SK-N-SH treated with all-trans-retinoic acid at 6 μM for 48 hours (cell line): ENCODE measurements around the gene SYNE2.
A peak's percentile ranks its signal among the peaks of the same experiment; 100 is the strongest.

Source experiments
- ATAC-seq: fragments of 200-7000 bp; cut with Tn5 transposase; 3 replicates; pipeline ENCODE4 v1.9.1; 2020; ENCODE audit warnings: mild to moderate bottlenecking, moderate library complexity
- ARNTL ChIP-seq: fragments of 450-650 bp; formaldehyde crosslinking; IDR thresholded peaks from 2 replicates; pipeline ENCODE4 v1.5.0; 2020; ENCODE audit warnings: low read depth, mild to moderate bottlenecking, moderate library complexity, borderline replicate concordance
- BACH2 ChIP-seq: fragments of 250-450 bp; sonication (Bioruptor Pico); IDR thresholded peaks from 2 replicates; pipeline ENCODE4 v1.9.0; 2021; ENCODE audit warnings: mild to moderate bottlenecking, borderline replicate concordance
- CREB5 ChIP-seq: fragments of 250-450 bp; sonication (Bioruptor Pico); IDR thresholded peaks from 2 replicates; pipeline ENCODE4 v1.5.1; 2020; ENCODE audit warnings: low read depth, mild to moderate bottlenecking, moderate library complexity
- CSDC2 ChIP-seq: fragments of 250-450 bp; sonication (Bioruptor Pico); IDR thresholded peaks from 2 replicates; pipeline ENCODE4 v1.5.0; 2020; ENCODE audit warnings: mild to moderate bottlenecking, moderate library complexity
- CSRNP3 ChIP-seq: fragments of 250-450 bp; sonication (Bioruptor Pico); IDR thresholded peaks from 2 replicates; pipeline ENCODE4 v1.5.1; 2021; ENCODE audit warnings: mild to moderate bottlenecking, moderate library complexity
- ESRRG ChIP-seq: fragments of 250-450 bp; sonication (Bioruptor Pico); IDR thresholded peaks from 2 replicates; pipeline ENCODE4 v1.6.1; 2021; ENCODE audit warnings: mild to moderate bottlenecking
- GLIS3 ChIP-seq: fragments of 250-450 bp; sonication (Bioruptor Pico); IDR thresholded peaks from 2 replicates; pipeline ENCODE4 v1.5.0; 2020; ENCODE audit warnings: mild to moderate bottlenecking, moderate library complexity
- ISL1 ChIP-seq: fragments of 250-450 bp; sonication (Bioruptor Pico); IDR thresholded peaks from 2 replicates; pipeline ENCODE4 v2.1.2; 2022; ENCODE audit warnings: mild to moderate bottlenecking, moderate library complexity
- OSR1 ChIP-seq: fragments of 250-450 bp; sonication (Bioruptor Pico); IDR thresholded peaks from 2 replicates; pipeline ENCODE4 v1.8.0; 2022; ENCODE audit warnings: moderate library complexity, mild to moderate bottlenecking, inconsistent platforms
- PATZ1 ChIP-seq: fragments of 250-450 bp; sonication (Bioruptor Pico); IDR thresholded peaks from 2 replicates; pipeline ENCODE4 v1.8.0; 2020; ENCODE audit warnings: mild to moderate bottlenecking, moderate library complexity, borderline replicate concordance
- POU6F1 ChIP-seq: fragments of 250-450 bp; sonication (Bioruptor Pico); IDR thresholded peaks from 2 replicates; pipeline ENCODE4 v1.8.0; 2021; ENCODE audit warnings: low read depth, mild to moderate bottlenecking, moderate library complexity, borderline replicate concordance
- PPARA ChIP-seq: fragments of 250-450 bp; sonication (Bioruptor Pico); IDR thresholded peaks from 2 replicates; pipeline ENCODE4 v1.5.0; 2020; ENCODE audit warnings: mild to moderate bottlenecking, borderline replicate concordance
- RARB ChIP-seq: fragments of 250-450 bp; sonication (Bioruptor Pico); IDR thresholded peaks from 2 replicates; pipeline ENCODE4 v1.8.0; 2021; ENCODE audit warnings: mild to moderate bottlenecking, moderate library complexity
- SNAI2 ChIP-seq: fragments of 250-450 bp; sonication (Bioruptor Pico); IDR thresholded peaks from 2 replicates; pipeline ENCODE4 v1.5.0; 2020; ENCODE audit warnings: mild to moderate bottlenecking, moderate library complexity
- TCF4 ChIP-seq: fragments of 250-450 bp; sonication (Bioruptor Pico); IDR thresholded peaks from 2 replicates; pipeline ENCODE4 v1.8.0; 2021; ENCODE audit warnings: mild to moderate bottlenecking, moderate library complexity, borderline replicate concordance
- TOX ChIP-seq: fragments of 250-450 bp; sonication (Bioruptor Pico); IDR thresholded peaks from 2 replicates; pipeline ENCODE4 v1.8.0; 2021; ENCODE audit warnings: mild to moderate bottlenecking, moderate library complexity, borderline replicate concordance
- TSHZ2 ChIP-seq: fragments of 250-450 bp; sonication (Bioruptor Pico); IDR thresholded peaks from 2 replicates; pipeline ENCODE4 v1.5.0; 2020; ENCODE audit warnings: mild to moderate bottlenecking, moderate library complexity
- ZC3H10 ChIP-seq: fragments of 250-450 bp; sonication (Bioruptor Pico); IDR thresholded peaks from 2 replicates; pipeline ENCODE4 v1.5.1; 2021; ENCODE audit warnings: mild to moderate bottlenecking, moderate library complexity
- ZFP3 ChIP-seq: fragments of 250-450 bp; sonication (Bioruptor Pico); IDR thresholded peaks from 2 replicates; pipeline ENCODE4 v1.5.0; 2020; ENCODE audit warnings: mild to moderate bottlenecking, moderate library complexity
- ZFP30 ChIP-seq: fragments of 450-650 bp; formaldehyde crosslinking; IDR thresholded peaks from 2 replicates; pipeline ENCODE4 v1.5.0; 2022; ENCODE audit warnings: mild to moderate bottlenecking, moderate library complexity
- ZNF565 ChIP-seq: fragments of 450-650 bp; formaldehyde crosslinking; conservative IDR thresholded peaks from 2 replicates; pipeline ENCODE4 v1.5.0; 2020; ENCODE audit warnings: low read depth, mild to moderate bottlenecking, moderate library complexity
- ZNF70 ChIP-seq: fragments of 450-650 bp; formaldehyde crosslinking; IDR thresholded peaks from 2 replicates; pipeline ENCODE4 v1.5.0; 2020; ENCODE audit warnings: mild to moderate bottlenecking, moderate library complexity
- ZNF8 ChIP-seq: fragments of 450-650 bp; formaldehyde crosslinking; IDR thresholded peaks from 2 replicates; pipeline ENCODE4 v1.5.0; 2020; ENCODE audit warnings: mild to moderate bottlenecking, moderate library complexity

Gene SYNE2

GRCh38 chr14:64249363-64249762, 396.6 kb downstream of the SYNE2 start:
- TF ChIP-seq ZFP30 (CRISPR knock-in tag) (no peak), PATZ1 (no peak), ZC3H10 (CRISPR knock-in tag) (no peak), ZFP3 (CRISPR knock-in tag) (no peak), OSR1 (CRISPR knock-in tag) (no peak), ESRRG (CRISPR knock-in tag) (no peak), CSRNP3 (CRISPR knock-in tag) (no peak), TCF4 (no peak), SNAI2 (CRISPR knock-in tag) (no peak), ZNF565 (no peak), ZNF8 (no peak), POU6F1 (CRISPR knock-in tag) (no peak), CSDC2 (no peak), ISL1 (CRISPR knock-in tag) (no peak)
- ATAC-seq, result no peak

- no peak for TF ChIP-seq TOX (CRISPR knock-in tag)
- TF ChIP-seq BACH2 (CRISPR knock-in tag), result no peak
- TF ChIP-seq ZNF565, result no peak
- TF ChIP-seq, all 23 proteins: peak for 0
Measured at GRCh38 chr14:64253672-64254071, 400.9 kb downstream of the SYNE2 start.

GRCh38 chr14:64255756-64256155, 403.0 kb downstream of the SYNE2 start:
- TF ChIP-seq GLIS3 (CRISPR knock-in tag) (no peak), ARNTL (no peak), CSDC2 (no peak), ESRRG (CRISPR knock-in tag) (no peak)
- TF ChIP-seq, all 23 proteins: peak for 0
- no peak for ATAC-seq

More at GRCh38 chr14:64253672-64254071, 400.9 kb downstream of the SYNE2 start:
- peak; percentile 50; the same call in 2 of the 3 replicates for ATAC-seq

- ATAC-seq, result no peak
- TF ChIP-seq TOX (CRISPR knock-in tag) (no peak), PPARA (CRISPR knock-in tag) (no peak), RARB (CRISPR knock-in tag) (no peak), ESRRG (CRISPR knock-in tag) (no peak), GLIS3 (CRISPR knock-in tag) (no peak), ZNF70 (CRISPR knock-in tag) (no peak), BACH2 (CRISPR knock-in tag) (no peak), TSHZ2 (CRISPR knock-in tag) (no peak), PATZ1 (no peak), ZNF8 (no peak), CSDC2 (no peak), CREB5 (CRISPR knock-in tag) (no peak), ARNTL (no peak), CSRNP3 (CRISPR knock-in tag) (no peak), ZNF565 (no peak), SNAI2 (CRISPR knock-in tag) (no peak)
Measured at GRCh38 chr14:64260418-64260817, 407.6 kb downstream of the SYNE2 start.
